Keratinocyte (primary cell): ENCODE measurements around the gene RIN3. TPM values are rescaled to one million over a fixed set of nuclear protein-coding genes. Genes with fewer than 3 reads are reported as not detected.

Experiments
- DNase-seq: peaks from one replicate; pipeline ENCODE4 v3.0.0-alpha.2; 2011; ENCODE audit warnings: low read depth, missing footprints, low spot score
- FAIRE-seq: peaks from 2 replicates; lab custom pipeline; 2011; peaks lifted over from hg19 to GRCh38; lab: Jason Lieb, UNC
- H2AFZ ChIP-seq: 2 replicates; pipeline ENCODE4 v1.6.0; 2012; ENCODE audit warnings: low read length, control low read depth, inconsistent platforms; ENCODE audit not compliant: control insufficient read depth
- H3K27ac ChIP-seq: 2 replicates; pipeline ENCODE4 v1.5.1; 2011; ENCODE audit warnings: low read length; ENCODE audit not compliant: control insufficient read depth, insufficient read depth
- H3K27me3 ChIP-seq: 3 replicates; pipeline ENCODE4 v1.6.0; 2011; ENCODE audit warnings: low read length; ENCODE audit not compliant: control insufficient read depth, insufficient read depth; ENCODE audit errors: extremely low read depth
- H3K36me3 ChIP-seq, 2 experiments: 2 replicates in 1 of 2; 3 replicates in 1 of 2; pipeline ENCODE4 v1.5.1; 2011; ENCODE audit warnings: low read length in 2 of 2, mild to moderate bottlenecking in 1 of 2; ENCODE audit not compliant: control insufficient read depth in 2 of 2, insufficient read depth in 2 of 2; ENCODE audit errors: extremely low read depth in 1 of 2
- H3K4me1 ChIP-seq: 3 replicates; pipeline ENCODE4 v1.5.1; 2011; ENCODE audit warnings: low read length; ENCODE audit not compliant: control insufficient read depth, insufficient read depth; ENCODE audit errors: extremely low read depth
- H3K4me2 ChIP-seq: 3 replicates; pipeline ENCODE4 v1.6.0; 2011; ENCODE audit warnings: low read depth, low read length; ENCODE audit not compliant: control insufficient read depth, insufficient read depth; ENCODE audit errors: extremely low read depth
- H3K4me3 ChIP-seq, 3 experiments: fragments of 200-600 bp in 1 of 3; sonication (generic) in 1 of 3; 2 replicates in 2 of 3; 3 replicates in 1 of 3; pipeline ENCODE4 v1.5.1; 2011 to 2016; ENCODE audit warnings: low read length in 3 of 3, mild to moderate bottlenecking in 3 of 3, control low read depth in 2 of 3, inconsistent platforms in 1 of 3, low read depth in 1 of 3, mixed read lengths in 1 of 3, mixed run types in 1 of 3, moderate library complexity in 1 of 3; ENCODE audit not compliant: control insufficient read depth in 2 of 3, insufficient read depth in 2 of 3; ENCODE audit errors: extremely low read depth in 1 of 3
- H3K79me2 ChIP-seq: 2 replicates; pipeline ENCODE4 v1.6.0; 2012; ENCODE audit warnings: low read length; ENCODE audit not compliant: control insufficient read depth, insufficient read depth
- H3K9ac ChIP-seq: 3 replicates; pipeline ENCODE4 v1.6.0; 2011; ENCODE audit warnings: low read length; ENCODE audit not compliant: control insufficient read depth, insufficient read depth; ENCODE audit errors: extremely low read depth
- H3K9me1 ChIP-seq: 3 replicates; pipeline ENCODE4 v1.6.0; 2011; ENCODE audit warnings: low read length; ENCODE audit not compliant: control insufficient read depth, insufficient read depth; ENCODE audit errors: extremely low read depth
- H3K9me3 ChIP-seq: 2 replicates; pipeline ENCODE4 v1.5.1; 2012; ENCODE audit warnings: low read depth, low read length; ENCODE audit not compliant: control insufficient read depth
- H4K20me1 ChIP-seq: 3 replicates; pipeline ENCODE4 v1.6.0; 2011; ENCODE audit warnings: low read length; ENCODE audit not compliant: control insufficient read depth, insufficient read depth; ENCODE audit errors: extremely low read depth
- EZH2 ChIP-seq: IDR thresholded peaks from one replicate; pipeline ENCODE4 v1.6.1; 2012; ENCODE audit warnings: inconsistent platforms, mild to moderate bottlenecking, low read length, moderate library complexity
- dilution Hi-C: fragments of 300-500 bp; cut with MboI; formaldehyde crosslinking; loops from one replicate; pipeline ENCODE4 v1.7.0; 2020; ENCODE audit warnings: low sequenced_read_pairs; ENCODE audit not compliant: extremely low pct_ligation_motif_present
- polyA plus RNA-seq, 5 experiments: library from polyadenylated mRNA; depleted of rRNA in 3 of 5; stranded (reverse) in 3 of 5; stranded (forward) in 1 of 5; unstranded in 1 of 5; fragments of >200 nt; gene quantifications; 1 replicate in 1 of 5; 2 replicates in 3 of 5; 3 replicates in 1 of 5; pipeline versions ENCODE4 v1.2.1 to v1.2.3, GENCODE V29; 2011 to 2012; ENCODE audit warnings: missing spikeins in 2 of 5, low read depth in 1 of 5, low replicate concordance in 1 of 5
- TF ChIP-seq, protein P1 (sequence below), 3 experiments: IDR thresholded peaks in 1 of 3; conservative IDR thresholded peaks in 1 of 3; optimal IDR thresholded peaks in 1 of 3; 2 replicates in 2 of 3; 3 replicates in 1 of 3; pipeline versions ENCODE3 to v1.5.1; 2011; ENCODE audit warnings: low read length in 3 of 3, mild to moderate bottlenecking in 3 of 3, moderate library complexity in 2 of 3, control low read depth in 1 of 3, inconsistent platforms in 1 of 3; ENCODE audit not compliant: insufficient read depth in 2 of 3; ENCODE audit errors: extremely low read depth in 1 of 3

Gene RIN3
- polyA plus RNA-seq, 1 donor (not counting 4 experiments of a cell fraction or from before 2014, with no cell fraction given): 1.2 TPM

DNA sequence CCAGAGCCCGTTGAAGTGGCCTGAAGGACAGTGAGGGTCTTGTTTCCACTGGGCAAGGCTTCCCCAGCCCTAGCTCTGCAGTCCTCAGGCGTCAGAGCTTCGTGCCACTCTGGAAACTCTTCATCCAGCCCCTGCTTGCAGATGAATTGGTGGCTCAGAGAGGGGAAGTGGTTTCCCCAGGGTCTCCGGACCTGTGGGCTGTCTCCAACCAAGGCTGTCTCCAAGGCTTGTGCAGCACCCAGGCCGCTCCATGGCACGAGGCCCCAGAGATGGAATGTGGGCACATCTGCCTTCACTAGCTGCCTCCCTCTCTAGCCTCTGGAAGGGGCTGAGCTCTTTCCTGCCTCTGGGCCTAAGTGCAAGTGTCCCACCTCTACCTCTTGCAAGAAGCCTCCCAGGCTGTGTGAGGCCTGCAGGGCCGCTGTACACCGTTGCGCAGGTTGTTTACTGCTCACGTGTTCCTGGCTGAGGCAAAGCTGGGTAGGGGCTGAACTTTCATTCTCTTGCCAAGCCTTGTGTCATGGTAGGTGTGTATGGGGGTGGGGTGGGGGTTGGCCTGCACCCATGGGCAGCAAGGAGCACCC lies 11.1 kb downstream of the RIN3 start:
- no peak for FAIRE-seq
- no peak overlapping the region for H3K27ac ChIP-seq
- no peaks in the 10 kb centered on the region for H3K9me3 ChIP-seq
- no peak overlapping the region for H3K4me3 ChIP-seq
- H3K79me2 ChIP-seq: peaks cover 8% of the 10 kb centered on the region
- no peak overlapping the region for H3K9ac ChIP-seq
- DNase-seq: no peak
- H2AFZ ChIP-seq: no peak overlapping the region
- dilution Hi-C loops: no loop called here
- no peaks in the 10 kb centered on the region for H3K36me3 ChIP-seq
- TF ChIP-seq, protein P1, sequence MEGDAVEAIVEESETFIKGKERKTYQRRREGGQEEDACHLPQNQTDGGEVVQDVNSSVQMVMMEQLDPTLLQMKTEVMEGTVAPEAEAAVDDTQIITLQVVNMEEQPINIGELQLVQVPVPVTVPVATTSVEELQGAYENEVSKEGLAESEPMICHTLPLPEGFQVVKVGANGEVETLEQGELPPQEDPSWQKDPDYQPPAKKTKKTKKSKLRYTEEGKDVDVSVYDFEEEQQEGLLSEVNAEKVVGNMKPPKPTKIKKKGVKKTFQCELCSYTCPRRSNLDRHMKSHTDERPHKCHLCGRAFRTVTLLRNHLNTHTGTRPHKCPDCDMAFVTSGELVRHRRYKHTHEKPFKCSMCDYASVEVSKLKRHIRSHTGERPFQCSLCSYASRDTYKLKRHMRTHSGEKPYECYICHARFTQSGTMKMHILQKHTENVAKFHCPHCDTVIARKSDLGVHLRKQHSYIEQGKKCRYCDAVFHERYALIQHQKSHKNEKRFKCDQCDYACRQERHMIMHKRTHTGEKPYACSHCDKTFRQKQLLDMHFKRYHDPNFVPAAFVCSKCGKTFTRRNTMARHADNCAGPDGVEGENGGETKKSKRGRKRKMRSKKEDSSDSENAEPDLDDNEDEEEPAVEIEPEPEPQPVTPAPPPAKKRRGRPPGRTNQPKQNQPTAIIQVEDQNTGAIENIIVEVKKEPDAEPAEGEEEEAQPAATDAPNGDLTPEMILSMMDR (optimal IDR thresholded peaks at IDR 0.05 in 1 of 3, IDR thresholded peaks at IDR 0.05 in 1 of 3, conservative IDR thresholded peaks at IDR 0.05 in 1 of 3; ENCODE audit: extremely low read depth in 1 of 3, insufficient read depth in 2 of 3, low read length in 3 of 3): no peak
- no peak for TF ChIP-seq EZH2
- H3K4me2 ChIP-seq: no peak overlapping the region
- H3K4me1 ChIP-seq: no peaks in the 10 kb centered on the region
- no peaks in the 10 kb centered on the region for H3K27me3 ChIP-seq
- no peaks in the 10 kb centered on the region for H4K20me1 ChIP-seq
- H3K9me1 ChIP-seq: no peaks in the 10 kb centered on the region

DNA sequence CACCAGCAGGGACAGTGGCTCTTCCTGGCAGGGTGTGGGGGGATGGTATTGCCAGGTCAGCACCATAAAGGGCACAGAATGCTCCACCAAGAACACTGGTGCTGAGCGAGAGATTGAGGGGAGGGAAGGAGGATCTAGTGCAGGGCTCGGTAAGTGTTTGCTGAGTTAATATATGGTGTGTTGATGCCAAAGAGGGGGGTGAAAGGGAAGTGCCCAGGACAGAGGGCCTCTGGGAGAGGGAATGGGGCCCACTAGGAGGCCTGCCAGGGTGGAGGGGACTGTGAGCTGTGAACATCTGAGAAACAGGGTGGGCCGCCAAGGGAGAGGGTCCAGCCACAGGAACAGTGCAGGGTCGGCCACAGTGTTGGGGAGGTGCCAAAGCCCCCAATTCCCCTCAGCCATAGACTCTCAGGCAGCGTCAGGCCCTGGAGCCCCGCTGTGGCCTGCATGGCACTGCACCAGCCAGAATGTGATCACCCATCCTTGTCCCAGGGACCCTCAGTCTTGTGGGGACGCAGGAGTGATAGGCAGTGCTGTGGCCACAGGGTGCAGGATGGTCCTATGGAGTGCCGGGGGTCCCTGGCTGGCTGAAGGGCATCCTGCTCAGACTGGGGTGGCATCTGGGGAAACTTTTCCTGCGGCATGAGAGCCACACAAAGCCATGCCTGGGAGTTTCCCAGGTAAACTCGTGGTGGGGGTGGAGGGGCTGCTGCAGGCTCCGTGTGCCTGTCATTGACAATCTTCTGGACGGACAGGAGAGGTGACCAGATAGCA lies 11.9 kb downstream of the RIN3 start:
- FAIRE-seq: no peak
- Histone ChIP-seq H3K4me2 (no peak overlapping the region), H4K20me1 (no peaks in the 10 kb centered on the region), H3K9me1 (no peaks in the 10 kb centered on the region), H3K36me3 (no peaks in the 10 kb centered on the region), H3K9ac (no peak overlapping the region), H3K27me3 (no peaks in the 10 kb centered on the region), H3K27ac (no peak overlapping the region), H2AFZ (no peak overlapping the region), H3K79me2 (peaks cover 8% of the 10 kb centered on the region), H3K4me1 (no peaks in the 10 kb centered on the region), H3K9me3 (no peaks in the 10 kb centered on the region), H3K4me3 (no peak overlapping the region)
- dilution Hi-C loops: no loop called here
- DNase-seq: no peak
- TF ChIP-seq, protein P1 (optimal IDR thresholded peaks at IDR 0.05 in 1 of 3, IDR thresholded peaks at IDR 0.05 in 1 of 3, conservative IDR thresholded peaks at IDR 0.05 in 1 of 3; ENCODE audit: extremely low read depth in 1 of 3, insufficient read depth in 2 of 3, low read length in 3 of 3): no peak
- no peak for TF ChIP-seq EZH2
